Stimulated activated CD8-positive, alpha-beta memory T cell treated with anti-CD3 and anti-CD28 coated beads, Interleukin-7, amount 100 ng/mL, for 48 hours (primary cell): ENCODE data around the gene OMP.

Experiments
- DNase-seq, 2 donors: peaks; one replicate each; pipeline ENCODE4 v3.0.0-alpha.2; 2020; ENCODE audit warnings: low read depth in 1 of 2; ENCODE audit errors: extremely low read depth in 1 of 2

Gene OMP

DNA sequence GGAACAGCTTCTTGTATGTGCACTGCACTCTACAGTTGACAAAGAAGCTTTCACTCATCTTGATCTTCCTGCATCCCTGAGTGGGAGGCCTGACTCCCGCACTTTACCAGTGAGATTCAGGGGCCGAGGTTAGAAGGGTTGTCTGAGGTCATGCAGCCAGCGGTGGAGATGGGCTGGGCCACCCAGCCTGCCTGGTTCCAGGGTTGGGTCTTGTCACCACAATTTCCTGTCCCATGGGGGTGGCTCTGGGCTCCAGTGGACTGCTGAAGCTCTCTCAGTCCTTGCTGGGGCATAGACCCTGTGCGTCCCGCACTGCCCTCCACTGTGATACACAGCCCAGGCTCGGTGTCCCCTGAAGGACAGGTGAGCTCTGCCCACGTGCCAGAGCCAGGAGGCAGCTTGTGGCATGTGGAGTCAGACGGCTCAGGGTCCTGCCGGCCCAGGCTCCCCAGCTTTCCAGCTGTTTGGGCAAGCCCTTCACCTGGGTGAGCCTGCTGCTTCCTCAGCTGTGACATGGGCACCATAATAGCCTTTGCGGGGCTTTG, 18.5 kb downstream of the OMP start:
- no peak for DNase-seq

DNA sequence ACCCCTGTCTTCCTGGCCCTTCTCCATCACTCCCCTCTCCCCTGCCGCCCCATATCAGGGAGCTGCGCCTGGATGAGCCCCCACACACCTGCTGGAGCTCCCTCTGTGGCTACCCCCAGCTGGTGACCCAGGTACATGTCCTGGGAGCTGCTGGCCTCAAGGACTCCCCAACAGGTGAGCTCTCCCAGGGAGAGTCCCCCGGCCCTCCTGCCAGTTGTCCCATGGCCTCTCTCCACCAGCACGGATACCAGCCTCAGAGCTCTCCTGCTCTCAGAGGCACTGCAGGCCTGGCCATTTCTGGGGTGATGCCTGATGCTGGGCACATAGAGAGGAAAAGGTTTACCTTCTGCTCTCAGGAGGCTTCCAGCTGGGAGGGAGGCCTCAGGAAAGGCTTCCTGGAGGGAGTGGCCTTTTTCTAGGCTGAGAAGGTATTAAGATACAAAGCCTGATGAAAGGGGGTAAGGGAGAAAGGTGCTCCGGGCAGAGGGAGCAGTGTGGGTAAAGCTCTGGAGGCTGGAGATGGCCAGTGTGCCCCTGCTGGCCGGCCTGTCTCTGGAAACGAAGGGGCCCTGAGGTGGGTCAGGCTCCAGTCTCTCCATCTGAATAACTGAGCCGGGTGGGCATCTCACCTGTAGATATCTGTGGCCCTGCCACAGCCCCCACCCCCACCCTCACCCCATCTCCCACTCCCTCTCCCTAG, 19.4 kb downstream of the OMP start:
- DNase-seq: no peak

DNA sequence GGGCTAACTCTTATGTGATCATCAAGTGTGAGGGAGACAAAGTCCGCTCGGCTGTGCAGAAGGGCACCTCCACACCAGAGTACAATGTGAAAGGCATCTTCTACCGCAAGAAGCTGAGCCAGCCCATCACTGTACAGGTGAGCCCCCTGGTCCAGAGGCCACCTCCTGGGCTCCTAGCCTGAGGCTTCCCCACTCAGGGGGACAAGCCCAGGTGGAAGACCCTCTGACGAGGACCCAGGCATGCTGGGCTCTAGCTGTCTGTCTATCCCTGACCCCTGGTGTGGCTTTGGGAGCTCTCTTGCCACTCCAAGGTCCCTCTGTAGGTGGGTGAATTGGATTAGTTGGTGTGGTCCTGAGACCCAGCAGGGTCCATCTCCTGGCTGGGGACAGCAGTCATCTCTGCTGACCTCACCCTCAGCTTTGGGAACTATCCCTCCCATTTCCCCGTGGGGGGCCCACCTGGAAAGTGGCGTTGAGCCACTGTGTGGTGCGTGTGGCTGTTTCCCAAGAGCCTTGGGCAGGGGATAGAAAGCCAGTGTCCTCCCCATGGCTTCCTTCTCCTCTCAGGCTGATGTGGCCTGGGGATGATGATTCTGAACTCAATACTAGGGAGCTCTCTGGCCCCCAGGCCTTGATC, 20.1 kb downstream of the OMP start:
- no peak for DNase-seq

DNA sequence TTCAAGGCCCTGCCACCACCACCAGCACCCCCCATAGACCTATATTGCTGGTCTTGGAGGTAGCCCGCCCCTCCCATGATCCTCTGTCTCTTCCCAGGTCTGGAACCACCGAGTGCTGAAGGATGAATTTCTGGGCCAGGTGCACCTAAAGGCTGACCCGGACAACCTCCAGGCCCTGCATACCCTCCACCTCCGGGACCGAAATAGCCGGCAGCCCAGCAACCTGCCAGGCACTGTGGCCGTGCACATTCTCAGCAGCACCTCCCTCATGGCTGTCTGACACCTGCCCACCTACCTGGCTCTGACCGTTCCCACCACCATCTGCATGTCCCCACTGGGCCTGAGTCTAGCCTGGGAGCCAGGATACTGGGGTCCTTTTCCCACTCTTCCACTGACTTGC, 21.0 kb downstream of the OMP start:
- DNase-seq: no peak

DNA sequence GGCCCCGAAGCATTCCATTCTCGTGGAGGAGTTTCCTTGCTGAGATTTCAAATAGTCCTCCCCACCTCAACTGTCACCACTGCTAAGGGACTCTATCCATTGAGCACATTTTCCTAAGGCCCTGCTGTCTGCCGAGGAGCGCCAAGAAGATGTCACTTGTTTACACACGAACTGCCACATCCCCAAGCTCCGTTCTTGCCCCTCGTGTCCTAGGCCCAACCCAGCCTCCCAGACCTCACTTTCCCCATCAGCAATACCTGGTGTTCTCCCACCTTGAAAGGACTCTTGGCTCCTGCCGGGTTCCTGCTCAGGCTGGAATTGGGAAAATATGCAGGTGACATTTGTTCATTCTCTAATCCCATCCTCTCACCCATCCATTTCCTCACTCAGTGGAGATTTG, 21.4 kb downstream of the OMP start:
- DNase-seq: no peak

DNA sequence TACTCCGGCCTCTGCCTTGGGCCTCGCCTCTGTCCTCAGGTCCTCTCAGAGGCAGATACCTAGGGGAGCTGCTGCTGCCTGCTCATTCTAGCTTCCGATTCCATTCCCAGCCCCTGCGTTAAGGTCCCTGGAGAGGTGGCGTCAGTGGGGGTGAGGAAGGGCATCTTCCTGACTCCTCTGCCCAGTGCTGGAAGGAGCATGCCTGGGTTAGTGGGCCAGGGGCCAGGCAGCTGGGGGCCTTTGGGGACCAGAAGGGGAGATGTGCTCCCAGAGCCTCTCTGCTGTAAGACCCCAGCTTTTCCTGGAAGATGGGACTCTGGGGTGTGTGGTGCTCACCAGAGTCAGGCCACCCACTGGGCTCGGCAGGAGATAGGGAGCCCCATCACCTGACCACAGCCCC, 21.8 kb downstream of the OMP start:
- DNase-seq: no peak

DNA sequence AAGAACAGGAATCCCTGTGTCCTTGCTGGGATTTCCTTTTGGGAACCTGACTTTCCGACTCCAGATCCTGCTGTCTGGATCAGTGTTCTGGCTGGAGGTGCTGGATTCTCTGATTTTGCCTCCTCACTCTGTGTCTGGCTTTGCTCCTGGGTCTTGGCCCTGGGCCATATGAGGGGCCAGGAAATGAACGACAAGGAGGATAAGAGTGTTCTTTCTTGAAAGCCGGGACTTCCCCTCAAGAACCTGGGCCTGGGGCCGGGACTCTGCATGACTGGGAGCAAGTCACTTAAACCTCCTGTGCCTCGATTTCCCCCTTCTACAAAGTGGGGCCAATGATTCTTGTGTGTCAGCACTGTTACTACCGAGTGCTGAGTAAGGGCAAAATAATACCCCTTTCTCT, 22.6 kb downstream of the OMP start:
- no peak for DNase-seq

DNA sequence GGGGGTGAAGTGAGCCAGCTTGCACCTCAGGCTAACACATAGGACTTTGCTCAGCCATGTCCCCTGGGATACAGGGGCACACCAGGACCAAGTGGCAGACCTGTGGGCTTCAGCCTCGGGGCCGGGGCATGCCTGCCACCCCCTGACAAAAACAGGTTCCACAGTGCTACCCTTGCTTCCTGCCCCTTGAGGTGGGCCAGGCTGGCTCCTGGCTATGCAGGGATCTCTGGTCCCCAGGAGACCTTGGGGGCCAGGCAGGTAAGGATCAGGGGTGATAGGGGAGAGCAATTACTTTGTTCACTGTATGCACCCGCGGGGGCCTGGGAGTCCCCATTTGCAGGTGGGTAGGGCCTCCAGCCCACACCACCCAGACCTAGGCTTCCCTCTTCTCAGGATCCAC, 23.1 kb downstream of the OMP start:
- DNase-seq: no peak

- no peak for DNase-seq
These were observed 23.6 kb downstream of the OMP start for GRCh38 chr11:77126156-77126775.

GRCh38 chr11:77126861-77127234, 24.2 kb downstream of the OMP start:
- DNase-seq: no peak

DNA sequence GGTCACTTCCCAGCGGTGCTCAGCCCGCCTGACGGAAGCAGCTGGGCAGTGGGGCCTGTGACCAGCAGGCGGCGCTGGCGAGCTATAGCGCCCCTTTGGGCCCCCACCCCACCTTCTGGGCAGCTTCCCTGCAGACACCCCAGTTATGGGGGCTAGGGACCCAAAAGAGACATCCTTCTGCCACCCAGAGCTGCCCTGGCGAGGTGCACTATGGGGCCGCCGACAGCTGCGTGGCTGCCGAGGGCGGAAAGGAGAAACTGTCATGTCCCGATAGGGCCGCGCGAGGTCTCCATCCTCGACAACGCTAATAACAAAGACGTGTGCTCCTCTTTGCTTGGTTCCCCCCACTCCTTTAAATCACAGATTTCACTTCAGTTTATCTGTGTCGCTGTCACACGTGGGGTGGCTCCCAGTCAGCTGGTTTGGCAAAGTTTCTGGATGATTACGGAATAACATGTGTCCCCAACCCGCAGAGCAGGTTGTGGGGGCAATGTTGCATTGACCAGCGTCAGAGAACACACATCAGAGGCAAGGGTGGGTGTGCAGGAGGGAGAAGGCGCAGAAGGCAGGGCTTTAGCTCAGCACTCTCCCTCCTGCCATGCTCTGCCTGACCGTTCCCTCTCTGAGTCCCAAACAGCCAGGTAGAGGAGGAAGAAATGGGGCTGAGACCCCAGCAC, 24.7 kb downstream of the OMP start:
- peak; percentile 15 to 19 for DNase-seq

DNA sequence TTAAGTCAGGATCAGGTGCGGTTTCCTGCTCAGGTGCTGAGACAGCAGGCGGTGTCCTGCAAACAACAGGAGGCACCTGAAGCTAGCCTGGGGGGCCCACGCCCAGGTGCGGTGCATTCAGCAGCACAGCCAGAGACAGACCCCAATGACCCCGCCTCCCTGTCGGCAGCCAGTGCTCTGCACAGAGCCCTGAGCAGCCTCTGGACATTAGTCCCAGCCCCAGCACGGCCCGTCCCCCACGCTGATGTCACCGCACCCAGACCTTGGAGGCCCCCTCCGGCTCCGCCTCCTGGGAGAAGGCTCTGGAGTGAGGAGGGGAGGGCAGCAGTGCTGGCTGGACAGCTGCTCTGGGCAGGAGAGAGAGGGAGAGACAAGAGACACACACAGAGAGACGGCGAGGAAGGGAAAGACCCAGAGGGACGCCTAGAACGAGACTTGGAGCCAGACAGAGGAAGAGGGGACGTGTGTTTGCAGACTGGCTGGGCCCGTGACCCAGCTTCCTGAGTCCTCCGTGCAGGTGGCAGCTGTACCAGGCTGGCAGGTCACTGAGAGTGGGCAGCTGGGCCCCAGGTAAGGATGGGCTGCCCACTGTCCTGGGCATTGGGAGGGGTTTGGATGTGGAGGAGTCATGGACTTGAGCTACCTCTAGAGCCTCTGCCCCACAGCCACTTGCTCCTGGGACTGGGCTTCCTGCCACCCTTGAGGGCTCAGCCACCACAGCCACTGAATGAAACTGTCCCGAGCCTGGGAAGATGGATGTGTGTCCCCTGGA, 25.5 kb downstream of the OMP start, which contains the start of gene MYO7A:
Gene MYO7A (plus strand): TSS at position 327 of the 772 bp plus-strand sequence. CDS start 2,389 bp downstream, outside the sequence.
- DNase-seq: no peak

DNA sequence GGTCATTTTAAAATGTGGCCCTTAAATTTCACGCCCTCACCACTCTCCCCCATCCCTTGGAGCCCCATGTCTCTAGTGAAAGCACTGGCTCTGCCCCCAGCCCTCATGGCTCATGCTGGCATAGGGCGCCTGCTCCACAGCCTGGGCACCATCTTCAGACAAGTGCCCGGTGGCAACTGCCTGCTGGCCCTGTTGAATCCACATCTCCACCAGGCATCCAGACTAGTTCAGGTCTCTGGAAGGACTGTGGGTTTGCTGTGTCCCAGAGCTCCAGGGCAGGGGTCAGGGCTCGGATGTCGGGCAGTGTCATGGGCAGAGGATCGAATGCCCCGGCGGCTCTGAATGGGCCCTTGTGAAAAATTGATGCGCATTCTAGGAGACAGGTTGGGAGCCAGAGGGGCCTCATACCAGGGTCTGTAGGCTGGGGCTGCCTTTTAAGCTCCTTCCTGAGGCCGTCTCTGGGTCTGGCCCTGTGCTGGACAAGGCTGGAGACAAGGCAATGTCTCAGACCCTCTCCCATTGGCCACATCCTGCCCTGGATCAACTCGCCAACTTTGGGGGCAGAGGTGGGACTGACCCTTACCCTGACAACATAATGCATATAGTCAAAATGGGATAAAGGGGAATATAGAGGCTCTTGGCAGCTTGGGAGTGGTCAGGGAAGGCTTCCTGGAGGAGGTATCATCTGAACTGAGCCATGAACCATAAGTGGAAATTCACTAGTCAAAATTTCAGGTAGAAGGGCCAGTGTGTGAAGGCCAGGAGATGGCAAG, 26.6 kb downstream of the OMP start:
- no peak for DNase-seq

- no peak for DNase-seq
These were observed 27.5 kb downstream of the OMP start for GRCh38 chr11:77129842-77130756.

GRCh38 chr11:77130763-77131513, 28.3 kb downstream of the OMP start:
- DNase-seq: no peak

GRCh38 chr11:77131560-77131959, 28.9 kb downstream of the OMP start:
- DNase-seq: no peak

DNA sequence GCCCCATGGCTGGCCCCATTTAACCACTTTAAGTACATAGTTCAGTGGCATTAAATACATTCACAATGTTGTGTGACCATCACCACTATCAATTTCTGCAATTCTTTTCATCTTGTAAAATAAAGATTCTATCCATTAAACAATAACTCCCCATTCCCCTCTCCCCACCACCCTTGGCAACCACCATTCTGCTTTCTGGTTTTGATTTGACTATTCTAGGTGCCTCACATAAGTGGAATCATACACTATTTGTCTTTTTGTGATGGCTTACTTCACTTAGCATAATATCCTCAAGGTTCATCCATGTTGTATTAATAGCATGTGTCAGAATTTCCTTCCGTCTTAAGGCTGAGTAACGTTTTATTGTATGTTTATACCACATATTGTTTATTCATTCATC, 32.4 kb downstream of the OMP start:
- no peak for DNase-seq

DNA sequence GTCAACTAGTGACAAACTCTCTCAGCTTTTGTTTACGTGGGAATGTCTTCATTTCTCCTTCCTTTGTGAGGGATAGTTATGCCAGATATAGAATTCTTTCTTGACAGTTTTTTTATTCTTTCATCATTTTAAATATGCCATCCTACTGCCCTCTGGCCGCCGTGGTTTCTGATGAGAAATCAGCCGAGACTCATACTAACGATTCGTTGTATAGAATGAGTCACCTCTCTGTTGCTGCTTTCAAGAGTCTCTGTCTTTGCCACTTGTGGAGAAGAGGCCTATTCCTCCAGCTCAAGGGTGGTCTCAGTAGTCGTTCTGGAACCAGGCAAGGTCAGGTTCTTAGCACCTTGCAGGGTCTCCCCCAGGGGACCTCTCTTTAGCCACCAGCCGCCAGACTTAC, 33.4 kb downstream of the OMP start:
- DNase-seq: peak in 1 of 2 donors; percentile 38
